ENCODE measurements around the gene FOXL1.

FOXL1 gene

GRCh38 chr16:86581458-86581857, 3.1 kb downstream of the FOXL1 start:
- H3K4me3 ChIP-seq (replicated peaks; ENCODE audit: insufficient read depth, low read length), result no peak overlapping the region
- TF ChIP-seq GABPA (IDR thresholded peaks at IDR 0.05; ENCODE audit: low read depth) (no peak), POLR2AphosphoS5 (IDR thresholded peaks at IDR 0.05; ENCODE audit: low read depth) (no peak)
- H3K27me3 ChIP-seq (ENCODE audit: insufficient read depth, poor library complexity, severe bottlenecking), result peaks cover 2% of the 10 kb centered on the region
- no peak for DNase-seq (ENCODE audit: low read depth in 1 of 2, low spot score in 1 of 2)
- H3K27ac ChIP-seq (replicated peaks), result no peak overlapping the region

- DNase-seq (ENCODE audit: low read depth in 1 of 2, low spot score in 1 of 2), result no peak
- TF ChIP-seq CTCF (IDR thresholded peaks at IDR 0.05; ENCODE audit: insufficient read depth, low read length), result no peak
- TF ChIP-seq GABPA (IDR thresholded peaks at IDR 0.05; ENCODE audit: low read depth), result no peak
- no peak for TF ChIP-seq REST (IDR thresholded peaks at IDR 0.05; ENCODE audit: insufficient replicate concordance, low read depth)
- no peak for TF ChIP-seq POLR2AphosphoS5 (IDR thresholded peaks at IDR 0.05; ENCODE audit: low read depth)
- TF ChIP-seq SPI1 (IDR thresholded peaks at IDR 0.05; ENCODE audit: borderline replicate concordance, low read depth), result no peak
- Histone ChIP-seq H3K27ac (replicated peaks) (no peak overlapping the region), H3K4me3 (replicated peaks; ENCODE audit: insufficient read depth, low read length) (no peak overlapping the region), H3K27me3 (ENCODE audit: insufficient read depth, poor library complexity, severe bottlenecking) (peaks cover 2% of the 10 kb centered on the region)
These were observed 5.8 kb downstream of the FOXL1 start for GRCh38 chr16:86584071-86584685.

GRCh38 chr16:86584726-86585721, 6.7 kb downstream of the FOXL1 start:
- no peak for DNase-seq (ENCODE audit: low read depth in 1 of 2, low spot score in 1 of 2)
- Histone ChIP-seq H3K27me3 (ENCODE audit: insufficient read depth, poor library complexity, severe bottlenecking) (no peaks in the 10 kb centered on the region), H3K27ac (replicated peaks) (no peak overlapping the region), H3K4me3 (replicated peaks; ENCODE audit: insufficient read depth, low read length) (no peak overlapping the region)
- no peak for TF ChIP-seq GABPA (IDR thresholded peaks at IDR 0.05; ENCODE audit: low read depth)
- TF ChIP-seq CTCF (IDR thresholded peaks at IDR 0.05; ENCODE audit: insufficient read depth, low read length), result no peak
- no peak for TF ChIP-seq POLR2AphosphoS5 (IDR thresholded peaks at IDR 0.05; ENCODE audit: low read depth)
- no peak for TF ChIP-seq REST (IDR thresholded peaks at IDR 0.05; ENCODE audit: insufficient replicate concordance, low read depth)
- no peak for TF ChIP-seq SPI1 (IDR thresholded peaks at IDR 0.05; ENCODE audit: borderline replicate concordance, low read depth)
